ENCODE results near the gene ATP6V1G1.

Gene ATP6V1G1

GRCh38 chr9:114607671-114608524 lies 20.3 kb downstream of the ATP6V1G1 start:
- Histone ChIP-seq H3K4me3 (ENCODE audit: control insufficient read depth in 1 of 7, extremely low read depth in 1 of 7, insufficient read depth in 4 of 7, low read depth in 2 of 7, low read length in 6 of 7) (no peak overlapping the region), H3K27ac (ENCODE audit: insufficient read depth in 1 of 2, low read depth in 1 of 2, low read length in 2 of 2, poor library complexity in 1 of 2, severe bottlenecking in 2 of 2) (no peak overlapping the region), H3K4me1 (ENCODE audit: control extremely low read depth in 1 of 4, control insufficient read depth in 4 of 4, insufficient read depth in 4 of 4, low read length in 3 of 4) (peaks cover 3 to 33% (median 29%) of the 10 kb centered on the region in 4 experiments), H3K36me3 (ENCODE audit: control insufficient read depth in 4 of 4, insufficient read depth in 4 of 4, low read length in 3 of 4) (no peaks in the 10 kb centered on the region), H3K27me3 (replicated peaks in 2 of 5; ENCODE audit: control insufficient read depth in 4 of 5, insufficient read depth in 5 of 5, low read length in 4 of 5) (no peaks in the 10 kb centered on the region), H3K9me3 (ENCODE audit: control extremely low read depth in 1 of 5, control insufficient read depth in 4 of 5, insufficient read depth in 2 of 5, low read depth in 1 of 5, low read length in 4 of 5) (no peaks in the 10 kb centered on the region)
- ChIA-PET POLR2A (no interaction called here), CTCF (interaction anchor here (2.7 to 6.7 kb wide), 2 partner anchors 10 to 15 kb away, joined by 11 to 46 read pairs; no protein-coding TSS in a partner anchor)
- 95% methylated on average over 4 of the region's 6 CpGs for WGBS (ENCODE audit: insufficient coverage)
- DNase-seq: no peak

- WGBS (ENCODE audit: insufficient coverage): 90% methylated on average over 2 of the region's 2 CpGs
- no peak for DNase-seq
- Histone ChIP-seq H3K4me1 (ENCODE audit: control extremely low read depth in 1 of 4, control insufficient read depth in 4 of 4, insufficient read depth in 4 of 4, low read length in 3 of 4) (peaks cover 3 to 38% (median 35%) of the 10 kb centered on the region in 4 experiments), H3K27ac (ENCODE audit: insufficient read depth in 1 of 2, low read depth in 1 of 2, low read length in 2 of 2, poor library complexity in 1 of 2, severe bottlenecking in 2 of 2) (no peak overlapping the region), H3K9me3 (ENCODE audit: control extremely low read depth in 1 of 5, control insufficient read depth in 4 of 5, insufficient read depth in 2 of 5, low read depth in 1 of 5, low read length in 4 of 5) (no peaks in the 10 kb centered on the region), H3K4me3 (ENCODE audit: control insufficient read depth in 1 of 7, extremely low read depth in 1 of 7, insufficient read depth in 4 of 7, low read depth in 2 of 7, low read length in 6 of 7) (no peak overlapping the region), H3K36me3 (ENCODE audit: control insufficient read depth in 4 of 4, insufficient read depth in 4 of 4, low read length in 3 of 4) (no peaks in the 10 kb centered on the region), H3K27me3 (replicated peaks in 2 of 5; ENCODE audit: control insufficient read depth in 4 of 5, insufficient read depth in 5 of 5, low read length in 4 of 5) (no peaks in the 10 kb centered on the region)
- ChIA-PET CTCF (interaction anchor here (6.7 kb wide), 1 partner anchor 16 kb away, joined by 46 read pairs; no protein-coding TSS in a partner anchor), POLR2A (no interaction called here)
These were observed 20.9 kb downstream of the ATP6V1G1 start for GRCh38 chr9:114608525-114608796.

DNA sequence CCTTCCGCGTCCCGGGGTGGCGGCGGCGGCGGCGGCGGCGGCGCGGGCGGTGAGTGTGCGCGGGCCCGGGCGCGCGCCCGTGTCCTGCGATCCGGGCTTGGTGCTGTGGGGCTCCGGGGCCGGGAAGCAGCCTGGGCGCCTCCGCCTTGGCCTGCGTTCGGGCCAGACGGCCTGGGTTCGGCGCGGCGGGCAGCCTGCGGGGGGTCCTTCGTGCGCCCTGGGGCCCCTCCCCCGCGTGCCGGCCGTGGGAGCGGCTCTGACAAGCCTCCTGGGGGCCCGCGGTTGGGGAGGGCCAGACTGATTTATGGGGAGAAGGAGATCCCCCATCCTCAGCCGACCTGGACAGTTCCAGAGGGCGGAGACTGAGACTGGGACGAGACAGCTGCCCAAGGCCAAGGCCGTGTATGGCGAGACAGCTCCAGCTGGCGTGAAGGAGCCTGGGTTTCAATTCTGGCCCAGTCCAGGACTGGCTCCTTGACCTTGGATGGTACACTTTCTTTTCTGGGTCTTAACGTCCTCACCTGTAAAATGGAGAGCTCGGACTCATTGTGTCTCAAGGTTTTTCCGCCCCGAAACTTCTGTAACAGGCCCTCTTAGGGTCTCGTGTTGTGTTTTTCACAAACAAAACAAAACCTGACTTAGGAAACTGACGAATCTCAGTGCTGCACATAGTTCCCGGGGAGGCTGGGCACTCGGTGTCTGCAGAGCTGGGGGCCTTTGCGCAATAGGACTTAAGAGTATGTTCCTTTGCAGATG lies 24.1 kb downstream of the ATP6V1G1 start:
- peak overlapping the region; percentile 47 to 82 for H3K27ac ChIP-seq (ENCODE audit: insufficient read depth in 1 of 2, low read depth in 1 of 2, low read length in 2 of 2, poor library complexity in 1 of 2, severe bottlenecking in 2 of 2)
- no peaks in the 10 kb centered on the region for H3K9me3 ChIP-seq (ENCODE audit: control extremely low read depth in 1 of 5, control insufficient read depth in 4 of 5, insufficient read depth in 2 of 5, low read depth in 1 of 5, low read length in 4 of 5)
- 2% methylated on average over 36 of the region's 58 CpGs for WGBS (ENCODE audit: insufficient coverage)
- H3K36me3 ChIP-seq (ENCODE audit: control insufficient read depth in 4 of 4, insufficient read depth in 4 of 4, low read length in 3 of 4): peaks cover 0 to 3% (median 0%) of the 10 kb centered on the region in 4 experiments
- peak; percentile 25 to 62 (median 56) for DNase-seq
- H3K4me3 ChIP-seq (ENCODE audit: control insufficient read depth in 1 of 7, extremely low read depth in 1 of 7, insufficient read depth in 4 of 7, low read depth in 2 of 7, low read length in 6 of 7): peak overlapping the region; percentile 60 to 89 (median 77)
- no peaks in the 10 kb centered on the region for H3K27me3 ChIP-seq (replicated peaks in 2 of 5; ENCODE audit: control insufficient read depth in 4 of 5, insufficient read depth in 5 of 5, low read length in 4 of 5)
- peaks cover 3 to 46% (median 42%) of the 10 kb centered on the region in 4 experiments for H3K4me1 ChIP-seq (ENCODE audit: control extremely low read depth in 1 of 4, control insufficient read depth in 4 of 4, insufficient read depth in 4 of 4, low read length in 3 of 4)
- ChIA-PET CTCF (interaction anchor here (0.8 to 4.2 kb wide), 8 partner anchors 14 to 212 kb away, joined by 3 to 16 read pairs (median 6); partner anchors contain the start of gene ATP6V1G1), POLR2A (interaction anchor here (1.4 kb wide), 1 partner anchor 24 kb away, joined by 5 read pairs; the partner anchor contains the start of gene ATP6V1G1)

DNA sequence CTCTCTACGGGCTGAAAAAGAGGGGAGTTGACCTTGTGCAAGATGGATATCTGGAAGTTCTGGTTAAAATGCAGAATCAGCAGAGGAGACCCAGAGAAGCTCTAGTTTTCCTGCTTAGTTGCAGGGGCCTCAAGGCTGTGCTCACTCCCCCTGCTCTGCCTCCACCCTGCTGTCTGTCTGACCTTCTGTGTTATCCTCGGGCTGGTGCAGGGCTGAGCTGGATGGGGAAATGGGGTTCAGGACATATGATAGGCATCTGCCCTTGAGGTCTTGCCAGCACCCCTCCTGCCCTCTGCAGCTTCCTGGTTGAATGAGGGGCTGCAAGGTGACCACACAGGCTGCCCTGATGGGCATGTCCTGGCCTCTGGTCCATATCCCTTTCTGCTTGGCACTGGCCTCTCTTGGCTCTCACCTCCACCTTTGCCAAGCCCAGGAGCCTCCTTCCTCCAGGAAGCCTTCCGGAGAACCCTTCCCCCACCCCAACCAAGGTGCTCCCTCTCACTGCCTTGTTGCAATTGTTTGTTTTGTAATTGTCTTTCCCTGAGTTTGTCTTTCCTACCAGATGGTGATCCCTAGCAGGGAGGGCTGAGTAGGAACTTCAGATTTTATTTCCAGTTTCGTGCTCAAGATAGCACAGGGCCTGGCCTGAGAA lies 24.8 kb downstream of the ATP6V1G1 start:
- ChIA-PET CTCF (interaction anchor here (0.8 to 4.2 kb wide), 8 partner anchors 15 to 213 kb away, joined by 3 to 16 read pairs (median 6); no protein-coding TSS in a partner anchor), POLR2A (interaction anchor here (1.4 kb wide), 1 partner anchor 25 kb away, joined by 5 read pairs; the partner anchor contains the start of gene ATP6V1G1)
- WGBS (ENCODE audit: insufficient coverage): 0% methylated on average over 2 of the region's 4 CpGs
- no peak for DNase-seq
- Histone ChIP-seq H3K4me1 (ENCODE audit: control extremely low read depth in 1 of 4, control insufficient read depth in 4 of 4, insufficient read depth in 4 of 4, low read length in 3 of 4) (peaks cover 3 to 48% (median 44%) of the 10 kb centered on the region in 4 experiments), H3K27ac (ENCODE audit: insufficient read depth in 1 of 2, low read depth in 1 of 2, low read length in 2 of 2, poor library complexity in 1 of 2, severe bottlenecking in 2 of 2) (no peak overlapping the region), H3K27me3 (replicated peaks in 2 of 5; ENCODE audit: control insufficient read depth in 4 of 5, insufficient read depth in 5 of 5, low read length in 4 of 5) (no peaks in the 10 kb centered on the region), H3K4me3 (ENCODE audit: control insufficient read depth in 1 of 7, extremely low read depth in 1 of 7, insufficient read depth in 4 of 7, low read depth in 2 of 7, low read length in 6 of 7) (peak overlapping the region; percentile 60 to 89 (median 77)), H3K9me3 (ENCODE audit: control extremely low read depth in 1 of 5, control insufficient read depth in 4 of 5, insufficient read depth in 2 of 5, low read depth in 1 of 5, low read length in 4 of 5) (peaks cover 0 to under 1% (median 0%) of the 10 kb centered on the region in 5 experiments), H3K36me3 (ENCODE audit: control insufficient read depth in 4 of 4, insufficient read depth in 4 of 4, low read length in 3 of 4) (peaks cover 0 to 3% (median 0%) of the 10 kb centered on the region in 4 experiments)

DNA sequence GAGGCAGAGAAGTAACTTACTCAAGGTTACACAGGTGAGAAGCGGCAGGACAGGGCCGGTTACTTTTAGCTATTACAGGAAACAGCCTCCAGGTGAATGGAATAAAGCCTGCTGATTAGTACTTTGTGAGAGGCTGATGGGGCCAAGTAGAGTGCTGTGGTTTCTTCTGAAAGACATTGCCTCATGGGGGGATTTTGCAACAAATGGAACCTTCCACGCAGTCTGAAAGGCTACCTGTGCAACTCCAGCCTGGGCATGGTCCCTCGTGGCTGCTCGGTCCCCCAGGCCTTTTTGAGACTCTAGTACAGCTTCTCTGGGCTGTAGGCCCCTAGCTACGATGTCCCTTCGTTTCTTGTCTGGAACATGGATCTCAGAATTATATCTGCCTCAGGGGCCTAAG lies 25.5 kb downstream of the ATP6V1G1 start:
- Histone ChIP-seq H3K27me3 (replicated peaks in 2 of 5; ENCODE audit: control insufficient read depth in 4 of 5, insufficient read depth in 5 of 5, low read length in 4 of 5) (no peaks in the 10 kb centered on the region), H3K9me3 (ENCODE audit: control extremely low read depth in 1 of 5, control insufficient read depth in 4 of 5, insufficient read depth in 2 of 5, low read depth in 1 of 5, low read length in 4 of 5) (peaks cover 0 to 3% (median 0%) of the 10 kb centered on the region in 5 experiments), H3K36me3 (ENCODE audit: control insufficient read depth in 4 of 4, insufficient read depth in 4 of 4, low read length in 3 of 4) (peaks cover 0 to 4% (median 0%) of the 10 kb centered on the region in 4 experiments), H3K27ac (ENCODE audit: insufficient read depth in 1 of 2, low read depth in 1 of 2, low read length in 2 of 2, poor library complexity in 1 of 2, severe bottlenecking in 2 of 2) (peak overlapping the region in 1 of 2 experiments; percentile 16), H3K4me3 (ENCODE audit: control insufficient read depth in 1 of 7, extremely low read depth in 1 of 7, insufficient read depth in 4 of 7, low read depth in 2 of 7, low read length in 6 of 7) (no peak overlapping the region), H3K4me1 (ENCODE audit: control extremely low read depth in 1 of 4, control insufficient read depth in 4 of 4, insufficient read depth in 4 of 4, low read length in 3 of 4) (peaks cover 3 to 54% (median 45%) of the 10 kb centered on the region in 4 experiments)
- POLR2A ChIA-PET: no interaction called here
- 73% methylated on average over 7 of the region's 7 CpGs for WGBS (ENCODE audit: insufficient coverage)
- no peak for DNase-seq
- CTCF ChIA-PET: interaction anchor here (1.3 to 4.2 kb wide), 6 partner anchors 16 to 209 kb away, joined by 3 to 16 read pairs (median 6); no protein-coding TSS in a partner anchor

DNA sequence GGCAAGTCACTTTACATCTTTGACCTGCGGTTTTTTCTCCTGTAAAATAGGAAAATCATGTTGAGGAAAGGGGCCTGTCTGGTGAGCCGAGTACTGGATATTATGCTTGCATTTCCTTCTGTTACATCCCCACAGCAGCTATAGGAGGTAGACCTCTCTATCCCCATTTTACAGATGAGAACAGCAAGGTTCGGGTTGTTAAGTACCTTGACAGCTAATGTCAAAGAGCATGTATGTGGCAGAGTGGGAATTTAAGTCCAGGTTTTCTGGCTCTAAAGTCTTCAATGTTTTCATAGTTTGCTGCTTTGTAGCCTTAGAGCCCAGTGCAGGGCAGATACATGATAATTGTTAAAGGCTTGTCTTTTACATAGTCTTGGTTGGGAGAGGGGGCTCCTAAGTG lies 26.4 kb downstream of the ATP6V1G1 start:
- ChIA-PET CTCF (interaction anchor here (1.4 to 4.2 kb wide), 4 partner anchors 19 to 42 kb away, joined by 3 to 16 read pairs (median 6); no protein-coding TSS in a partner anchor), POLR2A (no interaction called here)
- H3K27me3 ChIP-seq (replicated peaks in 2 of 5; ENCODE audit: control insufficient read depth in 4 of 5, insufficient read depth in 5 of 5, low read length in 4 of 5): no peaks in the 10 kb centered on the region
- no peak for DNase-seq
- WGBS (ENCODE audit: insufficient coverage): 100% methylated on average over 1 of the region's 3 CpGs
- peak overlapping the region in 1 of 2 experiments; percentile 16 for H3K27ac ChIP-seq (ENCODE audit: insufficient read depth in 1 of 2, low read depth in 1 of 2, low read length in 2 of 2, poor library complexity in 1 of 2, severe bottlenecking in 2 of 2)
- H3K9me3 ChIP-seq (ENCODE audit: control extremely low read depth in 1 of 5, control insufficient read depth in 4 of 5, insufficient read depth in 2 of 5, low read depth in 1 of 5, low read length in 4 of 5): peaks cover 0 to 6% (median 0%) of the 10 kb centered on the region in 5 experiments
- H3K4me1 ChIP-seq (ENCODE audit: control extremely low read depth in 1 of 4, control insufficient read depth in 4 of 4, insufficient read depth in 4 of 4, low read length in 3 of 4): peaks cover 5 to 57% (median 47%) of the 10 kb centered on the region in 4 experiments
- H3K36me3 ChIP-seq (ENCODE audit: control insufficient read depth in 4 of 4, insufficient read depth in 4 of 4, low read length in 3 of 4): peaks cover 0 to 12% (median 0%) of the 10 kb centered on the region in 4 experiments
- no peak overlapping the region for H3K4me3 ChIP-seq (ENCODE audit: control insufficient read depth in 1 of 7, extremely low read depth in 1 of 7, insufficient read depth in 4 of 7, low read depth in 2 of 7, low read length in 6 of 7)

All from common myeloid progenitor, CD34-positive (primary cell).